ENCODE measurements around the gene WDR46.

DNA sequence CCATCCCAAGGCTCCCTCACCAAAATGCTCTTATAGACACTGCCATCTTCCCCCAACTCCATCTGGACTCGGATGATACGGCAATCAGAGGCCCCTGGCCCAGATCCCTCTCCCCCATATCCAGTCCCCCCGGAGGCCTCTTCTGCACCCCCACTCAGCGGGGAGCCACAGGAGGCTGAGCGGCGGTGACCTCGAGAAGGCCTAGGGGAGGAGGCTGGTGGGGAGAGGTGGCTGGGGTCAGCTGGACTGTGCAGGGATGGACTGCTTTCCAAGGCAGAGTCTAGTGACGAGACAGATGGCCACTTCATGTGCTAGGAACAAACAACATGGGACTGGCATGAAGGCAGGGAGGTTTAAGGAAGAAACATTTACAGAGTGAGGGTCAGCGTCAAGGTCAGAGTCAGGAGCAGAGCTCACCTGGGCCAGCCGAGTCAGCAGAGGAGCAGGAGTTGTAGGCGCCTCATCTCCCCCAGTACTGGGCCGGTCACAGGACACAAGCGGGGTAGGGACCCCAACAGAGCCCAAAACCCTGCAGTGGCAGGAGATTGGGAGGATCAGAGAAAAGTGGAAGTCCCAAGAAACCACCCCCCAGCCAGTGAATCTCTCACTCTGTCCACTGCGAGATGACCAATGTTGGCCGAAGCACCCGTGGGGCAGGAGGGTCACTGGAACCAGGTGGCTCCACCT, 4.1 kb upstream of the WDR46 start:
- TF ChIP-seq, protein P1, sequence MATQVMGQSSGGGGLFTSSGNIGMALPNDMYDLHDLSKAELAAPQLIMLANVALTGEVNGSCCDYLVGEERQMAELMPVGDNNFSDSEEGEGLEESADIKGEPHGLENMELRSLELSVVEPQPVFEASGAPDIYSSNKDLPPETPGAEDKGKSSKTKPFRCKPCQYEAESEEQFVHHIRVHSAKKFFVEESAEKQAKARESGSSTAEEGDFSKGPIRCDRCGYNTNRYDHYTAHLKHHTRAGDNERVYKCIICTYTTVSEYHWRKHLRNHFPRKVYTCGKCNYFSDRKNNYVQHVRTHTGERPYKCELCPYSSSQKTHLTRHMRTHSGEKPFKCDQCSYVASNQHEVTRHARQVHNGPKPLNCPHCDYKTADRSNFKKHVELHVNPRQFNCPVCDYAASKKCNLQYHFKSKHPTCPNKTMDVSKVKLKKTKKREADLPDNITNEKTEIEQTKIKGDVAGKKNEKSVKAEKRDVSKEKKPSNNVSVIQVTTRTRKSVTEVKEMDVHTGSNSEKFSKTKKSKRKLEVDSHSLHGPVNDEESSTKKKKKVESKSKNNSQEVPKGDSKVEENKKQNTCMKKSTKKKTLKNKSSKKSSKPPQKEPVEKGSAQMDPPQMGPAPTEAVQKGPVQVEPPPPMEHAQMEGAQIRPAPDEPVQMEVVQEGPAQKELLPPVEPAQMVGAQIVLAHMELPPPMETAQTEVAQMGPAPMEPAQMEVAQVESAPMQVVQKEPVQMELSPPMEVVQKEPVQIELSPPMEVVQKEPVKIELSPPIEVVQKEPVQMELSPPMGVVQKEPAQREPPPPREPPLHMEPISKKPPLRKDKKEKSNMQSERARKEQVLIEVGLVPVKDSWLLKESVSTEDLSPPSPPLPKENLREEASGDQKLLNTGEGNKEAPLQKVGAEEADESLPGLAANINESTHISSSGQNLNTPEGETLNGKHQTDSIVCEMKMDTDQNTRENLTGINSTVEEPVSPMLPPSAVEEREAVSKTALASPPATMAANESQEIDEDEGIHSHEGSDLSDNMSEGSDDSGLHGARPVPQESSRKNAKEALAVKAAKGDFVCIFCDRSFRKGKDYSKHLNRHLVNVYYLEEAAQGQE (IDR thresholded peaks at IDR 0.05; ENCODE audit: insufficient read depth in 1 of 2, low read depth in 2 of 2, low read length in 2 of 2), result no peak
- TF ChIP-seq POLR2AphosphoS5 (IDR thresholded peaks at IDR 0.05; ENCODE audit: low read depth, low read length) (peak; percentile 51), TAF1 (IDR thresholded peaks at IDR 0.05; ENCODE audit: borderline replicate concordance, insufficient read depth, low read length) (no peak), SIN3A (IDR thresholded peaks at IDR 0.05; ENCODE audit: borderline replicate concordance, insufficient read depth, low read length) (no peak)
